Stimulated activated naive CD8-positive, alpha-beta T cell treated with anti-CD3 and anti-CD28 coated beads, Interleukin-15, Interleukin-2, amounts not matched to agents 100 U/mL and 50 U/mL, for 24 hours (primary cell): ENCODE data around the gene PAGR1.
A peak's percentile ranks its signal among the peaks of the same experiment; 100 is the strongest.
"Not testable (repeated sequence)": the region's sequence is repeated elsewhere in the genome, so short reads cannot be mapped to it uniquely, and the experiment has no call there.

Source experiments
- ATAC-seq: fragments of 150-1000 bp; cut with Tn5 transposase; one replicate; pipeline ENCODE4 v1.10.0; 2021
- DNase-seq: peaks from one replicate; pipeline ENCODE4 v3.0.0; 2021

Gene PAGR1

GRCh38 chr16:29812754-29813643 lies 3.0 kb upstream of the PAGR1 start:
- ATAC-seq, result no peak
- no peak for DNase-seq

DNA sequence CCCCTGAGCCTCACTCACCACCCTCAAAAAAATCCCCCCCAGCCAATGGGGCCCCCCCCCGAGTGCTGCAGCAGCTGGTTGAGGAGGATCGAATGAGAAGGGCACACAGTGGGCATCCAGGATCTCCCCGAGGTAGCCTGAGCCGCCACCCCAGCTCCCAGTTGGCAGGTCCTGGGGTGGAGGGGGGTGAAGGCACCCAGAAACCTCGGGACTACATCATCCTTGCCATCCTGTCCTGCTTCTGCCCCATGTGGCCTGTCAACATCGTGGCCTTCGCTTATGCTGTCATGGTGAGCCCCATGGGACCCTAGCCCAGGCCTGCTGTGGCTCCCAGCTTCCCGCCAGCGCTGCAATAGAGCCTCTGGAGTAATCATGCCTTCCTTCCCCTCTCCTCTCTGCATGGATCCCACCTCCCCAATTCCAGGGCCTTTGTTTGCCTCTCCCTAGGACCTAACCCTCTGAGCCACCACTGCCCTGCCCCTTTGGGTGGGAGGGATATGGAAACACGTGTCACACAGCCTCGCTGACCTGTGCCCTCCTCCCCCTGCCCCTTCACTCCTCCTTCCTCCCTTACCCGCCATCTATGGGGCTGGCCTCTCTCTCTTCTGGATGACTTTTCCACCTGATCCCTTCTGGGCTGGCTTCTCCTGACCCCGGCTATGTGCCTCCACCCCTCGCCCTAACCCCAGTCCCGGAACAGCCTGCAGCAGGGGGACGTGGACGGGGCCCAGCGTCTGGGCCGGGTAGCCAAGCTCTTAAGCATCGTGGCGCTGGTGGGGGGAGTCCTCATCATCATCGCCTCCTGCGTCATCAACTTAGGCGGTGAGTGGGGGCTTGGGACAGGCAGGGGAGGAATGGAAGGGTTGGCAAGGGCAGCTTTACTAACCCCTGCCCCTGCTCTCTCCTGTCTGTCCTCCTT lies 2.0 kb upstream of the PAGR1 start:
- no peak for ATAC-seq
- DNase-seq, result no peak

- no peak for ATAC-seq
- no peak for DNase-seq
Observed at GRCh38 chr16:29814592-29814991, 1.4 kb upstream of the PAGR1 start.

GRCh38 chr16:29815032-29815721 lies 775 bp upstream of the PAGR1 start:
- peak; percentile 59 for DNase-seq
- ATAC-seq, result no peak

GRCh38 chr16:29816694-29817441 lies 916 bp downstream of the PAGR1 start:
- DNase-seq (peak; percentile 72), ATAC-seq (peak; percentile 33)

DNA sequence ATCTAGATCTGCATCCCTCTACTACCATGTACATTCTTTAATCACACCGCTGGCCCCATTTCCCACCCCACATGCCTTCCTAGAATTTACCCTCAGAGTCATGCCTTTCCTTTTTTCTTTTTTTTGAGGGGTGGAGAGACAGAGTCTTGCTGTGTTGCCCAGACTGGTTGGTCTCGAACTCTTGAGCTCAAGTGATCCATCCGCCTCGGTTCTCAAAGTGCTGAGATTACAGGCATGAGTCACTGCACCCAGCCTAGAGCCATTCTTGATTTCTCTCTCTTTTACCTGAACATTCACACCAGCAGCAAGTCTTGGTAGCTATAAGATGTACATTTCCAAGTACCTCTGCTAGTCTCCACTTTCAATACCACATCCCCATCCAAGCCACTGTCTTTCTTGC lies 2.1 kb downstream of the PAGR1 start:
- no peak for ATAC-seq
- no peak for DNase-seq

DNA sequence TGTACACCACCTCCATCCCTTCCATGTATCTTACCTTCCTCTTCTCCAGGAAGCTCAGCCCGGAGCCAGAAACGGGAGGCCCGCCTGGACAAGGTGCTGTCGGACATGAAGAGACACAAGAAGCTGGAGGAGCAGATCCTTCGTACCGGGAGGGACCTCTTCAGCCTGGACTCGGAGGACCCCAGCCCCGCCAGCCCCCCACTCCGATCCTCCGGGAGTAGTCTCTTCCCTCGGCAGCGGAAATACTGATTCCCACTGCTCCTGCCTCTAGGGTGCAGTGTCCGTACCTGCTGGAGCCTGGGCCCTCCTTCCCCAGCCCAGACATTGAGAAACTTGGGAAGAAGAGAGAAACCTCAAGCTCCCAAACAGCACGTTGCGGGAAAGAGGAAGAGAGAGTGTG lies 3.6 kb downstream of the PAGR1 start:
- ATAC-seq (no peak), DNase-seq (no peak)

DNA sequence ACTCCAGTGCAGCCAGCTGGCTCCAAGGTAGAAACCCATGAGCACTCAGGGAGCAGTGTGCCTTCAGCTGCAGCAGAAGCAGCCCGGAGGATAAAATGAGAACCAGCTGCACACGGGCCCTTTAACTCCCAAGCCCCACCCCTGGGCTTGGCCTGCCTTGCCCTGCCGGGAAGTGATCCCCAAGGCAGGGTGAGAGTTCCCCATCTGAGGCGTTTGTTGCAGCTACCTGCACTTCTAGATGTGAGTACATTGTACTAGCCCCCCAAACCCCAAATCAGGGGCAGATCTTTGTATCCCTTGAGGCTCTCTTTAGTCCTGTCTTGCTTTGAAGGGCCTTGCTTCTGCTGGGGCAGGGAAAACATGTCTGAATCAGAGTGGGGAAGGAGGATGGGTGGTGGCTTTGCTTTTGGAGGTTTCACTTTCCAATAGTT lies 4.3 kb downstream of the PAGR1 start, which contains the start of gene MVP:
TSS of gene MVP (plus strand) at position 192 of the 431 bp plus-strand sequence. CDS start 10,088 bp downstream, outside the sequence.
- DNase-seq (peak; percentile 59), ATAC-seq (peak; percentile 21)

- ATAC-seq (peak; percentile 20), DNase-seq (peak; percentile 67)
Observed at GRCh38 chr16:29820730-29821642, 5.0 kb downstream of the PAGR1 start.

GRCh38 chr16:29821643-29822115 lies 5.7 kb downstream of the PAGR1 start:
- DNase-seq (no peak), ATAC-seq (no peak)

GRCh38 chr16:29824589-29825144 lies 8.7 kb downstream of the PAGR1 start:
- DNase-seq, result no peak
- no peak for ATAC-seq

- peak; percentile 70 for ATAC-seq
Observed at GRCh38 chr16:29825145-29826044, 9.4 kb downstream of the PAGR1 start.

GRCh38 chr16:29826342-29826695 lies 10.4 kb downstream of the PAGR1 start:
- ATAC-seq, result no peak
- DNase-seq, result no peak

More at GRCh38 chr16:29825145-29826044, 9.4 kb downstream of the PAGR1 start:
- DNase-seq, result peak; percentile 57

DNA sequence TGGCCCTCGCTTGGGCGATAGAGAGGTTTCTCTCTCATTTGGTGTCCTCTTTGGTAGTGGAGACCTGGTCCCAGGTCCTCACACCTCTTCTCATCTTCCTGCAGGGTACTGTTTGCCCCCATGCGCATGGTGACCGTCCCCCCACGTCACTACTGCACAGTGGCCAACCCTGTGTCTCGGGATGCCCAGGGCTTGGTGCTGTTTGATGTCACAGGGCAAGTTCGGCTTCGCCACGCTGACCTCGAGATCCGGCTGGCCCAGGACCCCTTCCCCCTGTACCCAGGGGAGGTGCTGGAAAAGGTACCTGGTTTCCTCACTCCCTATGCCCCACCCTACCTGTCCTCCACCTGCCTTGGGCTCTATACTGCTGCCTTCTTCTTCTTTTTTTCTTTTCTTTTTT lies 14.8 kb downstream of the PAGR1 start:
- ATAC-seq (no peak), DNase-seq (no peak)

DNA sequence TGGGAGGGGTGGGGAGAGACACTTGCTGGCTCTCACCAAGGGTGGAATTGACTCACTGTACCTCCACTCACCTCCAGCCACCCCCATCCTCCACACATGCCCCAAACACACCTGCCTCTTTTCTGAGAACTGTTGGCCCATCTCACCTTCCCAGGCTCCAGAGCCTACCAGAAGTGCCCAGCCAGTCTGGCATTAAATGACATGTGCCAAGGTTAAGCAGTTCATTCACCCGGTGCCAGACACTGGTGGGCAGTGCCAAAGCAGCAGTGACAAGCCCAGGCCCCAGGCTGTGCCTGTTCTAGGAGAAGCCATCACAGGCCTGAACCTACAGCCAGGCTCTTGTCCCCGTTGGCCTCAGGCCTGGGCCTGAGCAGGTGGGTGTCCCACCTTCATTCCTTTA lies 15.5 kb downstream of the PAGR1 start:
- DNase-seq (no peak), ATAC-seq (no peak)

DNA sequence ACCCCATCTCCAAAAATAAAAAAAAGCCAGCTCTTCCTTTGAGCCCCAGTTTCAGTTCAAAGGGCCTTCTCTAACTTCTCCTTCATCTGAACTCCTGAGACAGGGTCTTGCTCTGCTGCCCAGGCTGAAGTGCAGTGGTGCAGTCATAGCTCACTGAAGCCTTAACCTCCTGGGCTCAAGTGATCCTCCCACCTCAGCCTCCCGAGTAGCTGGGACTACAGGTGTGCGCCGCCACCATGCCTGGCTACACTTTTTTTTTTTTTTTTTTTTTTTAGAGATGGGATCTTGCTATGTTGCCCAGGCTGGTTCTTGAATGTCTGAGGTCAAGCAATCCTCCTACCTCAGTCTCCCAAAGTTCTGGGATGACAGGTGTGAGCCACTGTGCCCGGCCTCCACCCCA lies 17.3 kb downstream of the PAGR1 start:
- not testable (repeated sequence) for ATAC-seq, DNase-seq

DNA sequence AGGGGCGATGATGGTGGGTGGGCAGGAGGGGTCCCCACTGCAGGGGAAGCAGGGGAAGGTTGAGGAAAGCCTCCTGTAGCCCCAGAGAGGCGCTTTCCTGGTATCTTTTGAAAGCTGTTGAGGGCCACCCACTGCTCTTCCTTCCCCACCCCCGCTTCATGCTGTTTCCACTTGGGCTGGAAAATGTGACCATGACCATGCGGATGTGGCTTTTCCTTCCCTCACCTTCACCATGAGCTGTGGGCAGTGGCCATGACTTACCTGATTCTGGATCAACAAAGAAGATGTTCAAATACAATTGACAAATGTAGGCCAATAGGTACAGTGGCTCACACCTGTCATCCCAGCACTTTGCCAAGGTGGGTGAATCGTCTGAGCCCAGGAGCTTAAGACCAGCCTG lies 18.1 kb downstream of the PAGR1 start:
- ATAC-seq (no peak), DNase-seq (no peak)

- no peak for DNase-seq
- ATAC-seq, result no peak
Observed at GRCh38 chr16:29835926-29836325, 20.0 kb downstream of the PAGR1 start.

DNA sequence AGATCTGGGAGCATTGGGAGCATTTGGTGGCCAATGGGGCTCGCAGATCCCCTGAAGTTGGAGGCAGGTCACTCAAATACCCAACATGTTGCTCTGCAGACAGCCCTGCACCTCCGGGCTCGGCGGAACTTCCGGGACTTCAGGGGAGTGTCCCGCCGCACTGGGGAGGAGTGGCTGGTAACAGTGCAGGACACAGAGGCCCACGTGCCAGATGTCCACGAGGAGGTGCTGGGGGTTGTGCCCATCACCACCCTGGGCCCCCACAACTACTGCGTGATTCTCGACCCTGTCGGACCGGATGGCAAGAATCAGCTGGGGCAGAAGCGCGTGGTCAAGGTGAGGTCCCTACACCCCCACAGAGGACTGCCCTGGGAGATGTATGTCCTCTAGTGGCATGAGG lies 20.7 kb downstream of the PAGR1 start:
- ATAC-seq (no peak), DNase-seq (no peak)
